ENCODE data around the gene WFDC1. TPM values are rescaled to one million over a fixed set of nuclear protein-coding genes. Genes with fewer than 3 reads are reported as not detected.
"Not testable (repeated sequence)": the region's sequence is repeated elsewhere in the genome, so short reads cannot be mapped to it uniquely, and the experiment has no call there.

Gene WFDC1
- total RNA-seq, 1 donor from 2014 or later, result 2.0 TPM

DNA sequence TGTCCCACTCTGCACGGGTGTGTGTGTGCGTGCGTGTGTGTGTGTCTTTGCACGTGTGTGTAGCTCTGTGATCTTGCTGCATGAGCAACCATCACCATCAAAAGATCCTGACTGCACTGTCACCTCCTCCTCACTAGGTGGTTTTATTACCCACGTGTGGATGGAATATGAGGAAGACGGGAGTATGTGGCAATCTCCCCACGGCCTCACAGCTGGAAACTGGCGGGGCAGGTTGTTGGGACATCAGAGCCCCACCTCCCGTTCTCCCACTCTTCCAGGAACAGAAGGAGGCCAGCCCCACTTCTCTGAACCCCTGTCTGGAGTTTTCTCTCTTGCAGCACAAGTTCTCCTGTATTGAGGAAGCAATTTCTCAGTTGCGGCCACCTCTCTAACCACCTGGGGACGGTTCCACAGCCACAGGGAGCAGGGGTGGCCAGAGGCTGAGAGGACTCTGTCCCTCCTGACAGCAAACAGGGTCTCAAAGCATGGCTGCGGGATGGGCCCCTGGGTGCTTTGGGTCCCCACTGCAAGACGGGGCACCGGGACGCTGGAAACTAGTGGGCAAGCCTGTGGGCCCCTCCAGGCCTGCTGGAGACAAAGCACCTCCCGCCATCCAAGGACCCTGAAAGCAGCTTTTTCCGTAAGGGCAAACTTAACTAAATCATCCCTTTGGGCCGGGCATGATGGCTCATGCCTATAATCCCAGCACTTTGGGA lies 45.8 kb downstream of the WFDC1 start:
- DNase-seq, result no peak
- no peak for ATAC-seq
- intact Hi-C loops (cut with micrococcal nuclease), result no loop called here

DNA sequence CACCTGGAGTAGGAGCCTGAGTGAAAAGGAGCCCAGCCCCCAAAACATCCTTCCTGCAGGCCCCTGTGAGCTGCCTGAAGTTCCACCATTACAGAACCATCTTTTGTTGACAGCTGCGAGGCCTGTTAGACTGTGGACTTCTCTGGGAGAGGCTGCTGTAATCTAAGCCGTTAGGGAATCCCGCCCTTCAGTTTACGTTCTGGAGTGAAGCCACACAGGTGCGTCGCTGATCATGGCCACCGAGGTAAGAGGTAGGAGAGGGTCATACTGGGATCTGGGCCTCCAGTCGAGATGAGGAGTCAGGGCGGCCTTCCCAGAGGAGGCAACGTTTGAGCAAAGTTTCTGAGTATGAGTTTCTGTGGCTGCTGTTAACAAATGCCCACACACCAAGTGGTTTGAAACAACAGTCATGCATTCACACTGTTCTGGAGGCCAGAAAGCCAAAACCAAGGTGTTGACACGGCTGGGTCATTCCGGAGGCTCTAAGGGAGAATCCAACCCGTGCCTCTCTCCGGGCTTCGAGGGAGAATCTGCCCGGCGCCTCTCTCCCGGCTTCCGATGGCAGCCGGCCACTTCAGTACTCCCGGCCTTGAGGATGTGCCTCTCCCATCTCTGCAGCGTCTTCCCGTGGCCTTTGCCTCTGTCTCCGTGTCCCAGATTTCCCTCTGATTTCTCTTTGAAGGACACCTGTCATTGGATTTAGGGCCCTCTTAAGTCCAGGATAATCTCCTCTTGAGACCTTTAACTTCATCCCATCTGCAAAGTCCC lies 47.0 kb downstream of the WFDC1 start:
- intact Hi-C loops (cut with micrococcal nuclease), result no loop called here
- ATAC-seq, result no peak
- no peak for DNase-seq

DNA sequence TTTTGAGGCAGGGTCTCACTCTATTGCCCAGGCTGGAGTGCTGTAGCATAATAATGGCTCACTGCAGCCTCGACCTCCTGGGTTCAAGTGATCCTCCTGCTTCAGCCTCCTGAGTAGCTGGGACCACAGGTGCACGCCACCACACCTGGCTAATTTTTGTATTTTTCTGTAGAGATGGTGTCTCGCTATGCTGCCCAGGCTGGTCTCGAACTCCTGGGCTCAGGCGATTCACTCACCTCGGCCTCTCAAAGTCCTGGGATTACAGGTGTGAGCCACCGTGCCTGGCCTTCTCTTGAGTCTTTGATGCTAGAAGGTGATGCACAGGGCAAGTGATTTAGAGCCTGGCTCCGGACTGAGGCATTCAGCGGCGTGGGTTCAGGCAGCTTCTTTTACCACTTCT lies 49.1 kb downstream of the WFDC1 start:
- DNase-seq; intact Hi-C loops (cut with micrococcal nuclease); ATAC-seq: not testable (repeated sequence)

DNA sequence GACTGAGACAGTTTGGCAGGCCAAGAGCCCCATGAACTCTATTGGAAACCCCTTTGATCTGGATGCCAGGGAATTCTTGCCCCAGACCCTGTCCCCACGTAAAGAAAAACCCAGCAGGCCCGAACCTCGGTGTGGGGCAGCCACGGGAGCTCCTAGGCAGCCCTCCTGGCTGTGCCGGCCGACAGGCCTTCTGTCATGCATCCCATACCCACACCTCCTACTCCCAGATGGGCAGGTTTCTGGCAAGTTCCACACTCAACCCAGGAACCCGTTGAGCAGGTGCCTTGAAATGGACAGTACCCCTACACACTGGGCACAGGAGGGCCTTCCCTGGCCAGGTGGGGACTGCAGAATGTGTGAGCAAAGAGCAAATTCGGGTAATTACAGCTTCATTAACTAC lies 50.1 kb downstream of the WFDC1 start:
- intact Hi-C loops (cut with micrococcal nuclease), result no loop called here
- ATAC-seq, result no peak
- DNase-seq, result no peak

DNA sequence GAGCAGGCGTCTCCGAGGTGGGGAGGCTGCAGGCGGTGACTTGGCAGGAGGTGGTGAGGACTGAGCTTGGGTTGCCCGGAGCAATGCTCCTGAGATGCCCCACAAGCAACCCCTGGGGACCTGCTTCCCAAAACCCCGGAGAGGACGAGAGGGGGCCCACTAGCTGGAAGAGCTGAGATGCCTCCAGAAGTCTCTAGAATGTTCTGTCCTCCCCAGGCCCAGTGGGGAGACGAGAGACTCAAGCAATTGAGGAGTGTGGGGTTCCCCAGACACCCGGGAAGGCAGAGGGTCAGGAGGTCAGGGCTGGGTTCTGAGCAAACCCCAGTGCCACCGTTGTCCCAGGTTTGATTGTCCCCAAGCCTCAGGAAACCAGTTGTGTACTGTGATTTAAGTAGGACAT lies 52.5 kb downstream of the WFDC1 start:
- ATAC-seq, result no peak
- DNase-seq, result no peak
- intact Hi-C loops (cut with micrococcal nuclease), result no loop called here

DNA sequence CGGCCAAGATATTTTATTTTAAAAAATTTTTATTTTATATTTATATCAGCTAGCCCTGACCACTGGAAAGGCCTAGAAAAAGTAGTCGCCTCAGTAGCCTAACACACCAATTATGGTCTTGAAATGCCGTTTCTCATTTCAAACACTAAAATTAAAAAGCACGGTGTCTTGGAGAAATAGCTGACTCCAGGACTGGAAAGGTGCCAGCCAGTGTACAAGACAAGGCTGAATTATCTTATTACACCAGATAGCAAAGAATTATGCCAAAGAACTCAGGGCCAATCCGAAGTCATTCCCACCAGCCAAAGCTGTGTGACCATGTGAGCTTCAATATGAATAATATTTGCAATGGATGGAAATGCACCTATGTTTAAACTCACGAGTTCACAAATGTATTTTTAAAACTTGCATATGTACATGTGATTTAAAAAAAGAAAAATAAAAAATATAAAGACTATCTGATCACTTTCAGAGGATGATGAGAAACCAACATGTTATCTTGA lies 53.8 kb downstream of the WFDC1 start:
- intact Hi-C loops (cut with micrococcal nuclease), result no loop called here
- no peak for ATAC-seq
- DNase-seq, result no peak

DNA sequence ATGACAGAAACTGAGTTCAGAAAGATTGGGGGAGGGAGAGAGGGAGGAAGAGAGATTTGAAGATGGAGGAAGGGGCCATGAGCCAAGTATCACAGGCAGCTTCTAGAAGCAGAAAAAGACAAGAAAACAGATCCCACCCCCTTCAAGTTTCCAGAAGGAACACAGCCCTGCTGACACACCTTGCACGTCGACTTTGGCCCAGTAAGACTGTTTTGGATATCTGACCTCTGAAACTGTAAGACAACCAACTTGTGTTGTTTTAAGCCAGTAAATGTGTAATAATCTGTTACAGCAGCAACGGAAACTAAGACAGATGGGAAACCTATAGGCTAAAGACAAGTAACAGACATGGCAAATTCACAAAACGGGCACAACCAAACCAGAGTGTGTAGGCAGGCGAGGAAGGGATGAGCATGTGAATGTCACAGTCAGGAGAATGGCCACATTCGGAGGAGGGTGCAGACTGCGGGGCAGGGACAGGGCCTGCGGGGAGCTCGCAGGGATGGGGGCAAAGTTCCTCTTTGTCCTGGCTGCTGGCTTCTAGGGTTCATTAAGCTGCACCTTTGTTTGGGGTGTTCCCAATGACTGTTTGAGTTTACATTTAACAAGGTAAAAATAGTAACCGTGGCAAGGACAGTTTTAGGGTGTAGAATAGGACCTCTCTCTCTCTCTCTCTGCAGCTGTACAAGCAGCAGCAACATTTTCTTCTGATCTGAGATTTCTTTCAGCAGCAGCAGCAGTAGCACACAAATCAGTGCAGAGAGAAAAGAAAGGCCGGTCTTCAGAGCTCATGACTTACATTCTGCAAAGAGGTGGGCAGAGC lies 55.4 kb downstream of the WFDC1 start:
- no peak for ATAC-seq
- intact Hi-C loops (cut with micrococcal nuclease), result no loop called here

DNA sequence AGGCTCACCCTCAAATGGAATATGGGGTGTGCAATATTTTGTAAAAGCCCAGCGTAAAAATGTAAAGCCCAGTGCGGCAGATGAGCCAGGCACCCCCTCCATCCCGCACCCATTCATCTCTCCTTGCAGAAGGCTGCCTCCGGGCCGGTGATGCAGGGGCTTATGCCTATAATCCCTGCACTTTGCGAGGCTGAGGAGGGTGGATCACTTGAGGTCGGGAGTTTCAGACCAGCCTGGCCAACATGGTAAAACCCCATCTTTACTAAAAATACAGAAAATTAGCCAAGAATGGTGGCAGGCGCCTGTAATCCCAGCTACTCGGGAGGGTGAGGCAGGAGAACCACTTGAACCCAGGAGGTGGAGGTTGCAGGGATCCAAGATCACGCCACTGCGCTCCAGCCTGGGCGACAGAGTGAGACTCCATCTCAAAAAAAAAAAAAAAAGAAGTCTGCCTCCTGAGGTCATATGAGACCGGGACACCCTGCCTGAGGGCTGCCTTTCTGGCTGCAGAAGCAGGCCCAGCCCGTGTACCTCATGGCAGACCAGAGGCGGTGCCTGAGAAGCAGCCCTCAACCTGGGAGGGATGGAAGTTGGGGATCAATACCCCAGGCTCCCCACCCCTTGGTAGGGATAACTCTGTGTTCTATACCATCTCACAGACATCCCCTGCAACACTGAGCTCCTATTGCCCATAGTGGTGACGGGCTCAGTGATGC lies 56.2 kb downstream of the WFDC1 start:
- DNase-seq (no peak), ATAC-seq (no peak)

More for the DNA sequence above, 55.4 kb downstream of the WFDC1 start:
- no peak for DNase-seq

DNA sequence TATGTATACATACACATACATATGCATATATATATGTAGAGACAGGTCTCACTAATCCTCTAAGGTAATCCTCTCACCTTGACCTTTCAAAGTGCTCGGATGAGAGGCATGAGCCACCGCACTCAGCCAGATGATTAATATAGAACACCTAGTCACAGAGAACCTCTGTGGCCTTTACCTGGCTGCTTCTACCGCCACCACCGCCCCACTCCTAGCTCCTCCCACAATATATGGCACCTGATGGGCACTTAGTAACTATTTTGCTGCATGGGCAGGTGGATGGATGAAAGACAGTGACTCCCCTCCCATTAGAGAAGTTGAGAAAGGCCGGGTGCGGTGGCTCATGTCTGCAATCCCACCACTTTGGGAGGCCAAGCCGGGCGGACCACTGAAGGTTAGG lies 57.0 kb downstream of the WFDC1 start:
- ATAC-seq (no peak), DNase-seq (no peak)
- intact Hi-C loops (cut with micrococcal nuclease), result no loop called here

More for the DNA sequence above, 56.2 kb downstream of the WFDC1 start:
- intact Hi-C loops (cut with micrococcal nuclease), result no loop called here

DNA sequence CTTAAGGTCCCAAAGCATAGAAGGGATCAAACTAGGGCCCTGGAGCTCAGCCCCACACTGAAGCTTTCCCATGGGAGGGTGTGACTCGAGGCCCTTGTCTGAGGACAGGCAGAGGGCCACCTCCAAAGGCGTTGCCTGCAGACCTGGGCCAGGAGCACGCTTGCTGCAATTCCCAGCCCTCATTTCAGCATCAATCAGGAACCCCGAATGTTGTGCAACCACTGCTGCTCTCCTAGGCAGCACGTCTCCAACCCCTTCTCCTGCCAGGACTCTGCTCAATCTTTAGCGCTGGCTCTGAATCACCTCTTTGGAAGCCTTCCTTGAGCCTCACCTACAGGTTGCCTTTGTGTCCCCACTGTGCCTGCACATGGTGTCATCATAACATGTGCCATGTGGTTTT lies 59.6 kb downstream of the WFDC1 start:
- intact Hi-C loops (cut with micrococcal nuclease), result no loop called here
- ATAC-seq, result no peak
- no peak for DNase-seq

DNA sequence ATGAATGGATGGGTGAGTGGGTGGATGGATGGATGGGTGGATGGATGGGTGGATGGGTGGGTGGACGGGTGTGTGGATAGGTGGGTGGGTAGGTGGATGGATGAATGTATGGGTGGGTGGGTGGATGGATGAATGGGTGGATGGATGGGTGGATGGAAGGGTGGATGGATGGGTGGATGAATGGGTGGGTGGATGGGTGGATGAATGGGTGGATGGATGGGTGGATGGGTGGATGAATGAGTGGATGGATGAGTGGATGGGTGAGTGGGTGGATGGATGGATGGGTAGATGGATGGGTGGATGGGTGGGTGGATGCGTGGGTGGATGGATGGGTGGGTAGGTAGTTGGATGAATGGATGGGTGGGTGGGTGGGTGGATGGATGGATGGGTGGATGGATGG lies 60.5 kb downstream of the WFDC1 start:
- no peak for ATAC-seq
- intact Hi-C loops (cut with micrococcal nuclease), result no loop called here
- DNase-seq, result no peak

DNA sequence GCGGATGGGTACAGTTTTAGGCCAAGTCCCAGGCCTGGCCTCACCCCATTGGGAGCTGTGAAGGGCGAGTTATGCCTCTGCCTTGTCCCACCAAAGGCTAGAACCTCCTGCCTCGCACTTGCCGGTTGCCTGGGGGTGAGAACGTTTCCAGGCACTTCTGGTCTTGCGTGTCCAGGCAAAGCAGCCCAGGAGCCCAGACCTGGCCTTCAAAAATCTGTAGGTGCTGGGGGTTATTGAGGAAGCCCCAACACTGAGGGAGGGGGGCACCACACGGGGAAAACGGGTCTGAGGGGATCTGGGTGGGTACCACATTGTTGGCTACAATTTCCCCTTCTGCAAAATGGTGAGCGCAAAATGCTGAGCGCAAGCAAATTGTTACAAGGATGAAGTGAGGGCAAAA lies 61.5 kb downstream of the WFDC1 start:
- intact Hi-C loops (cut with micrococcal nuclease), result no loop called here
- ATAC-seq, result no peak
- DNase-seq, result no peak

DNA sequence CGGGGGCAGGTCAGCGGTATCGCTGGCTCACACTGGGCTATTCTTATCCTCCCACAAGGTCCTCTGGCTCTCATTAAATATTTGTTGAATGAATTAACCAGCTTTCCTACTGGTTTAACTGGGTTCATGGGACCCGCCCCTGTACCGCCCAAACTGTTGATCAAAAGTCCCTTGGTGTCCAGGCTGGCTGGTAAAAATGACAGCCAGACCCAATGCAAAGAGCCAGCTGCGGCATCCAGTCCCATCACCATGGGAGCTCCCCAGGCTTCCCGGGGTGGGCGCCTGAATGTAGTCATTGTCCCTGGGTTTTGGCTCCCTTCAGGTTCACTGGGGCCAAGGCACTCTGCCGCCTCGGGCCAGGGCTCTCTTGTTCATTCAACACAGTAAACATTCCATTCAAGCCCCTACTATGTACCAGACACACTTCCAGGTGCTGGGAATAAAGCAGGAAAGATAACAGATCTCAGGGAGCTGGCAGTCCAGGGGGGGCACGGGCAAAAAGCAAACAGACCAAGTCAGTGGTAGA lies 62.0 kb downstream of the WFDC1 start:
- no peak for ATAC-seq
- DNase-seq, result no peak
- intact Hi-C loops (cut with micrococcal nuclease), result no loop called here

DNA sequence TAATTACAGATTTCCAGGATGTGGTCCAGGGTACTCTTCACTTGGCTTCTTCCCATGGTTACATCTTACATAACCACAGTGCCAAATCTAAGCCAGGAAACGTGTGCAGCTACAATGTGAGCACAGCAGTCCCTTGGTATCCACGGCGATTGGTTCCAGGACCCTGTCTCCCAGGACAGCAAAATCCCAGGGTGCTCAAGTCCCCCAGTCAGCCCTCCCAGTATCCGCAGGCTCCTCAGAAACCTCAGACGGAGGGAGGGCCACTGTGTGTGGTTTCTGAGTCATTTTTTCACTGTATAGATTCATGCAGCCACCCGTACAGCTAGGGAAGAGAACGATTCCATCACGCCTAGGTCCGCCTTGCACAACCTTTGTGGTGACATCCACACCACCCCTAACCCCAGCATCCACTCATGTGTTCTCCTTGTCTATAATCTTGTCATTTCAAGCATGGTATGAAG lies 62.5 kb downstream of the WFDC1 start:
- ATAC-seq, result no peak
- DNase-seq, result no peak
- intact Hi-C loops (cut with micrococcal nuclease), result no loop called here

DNA sequence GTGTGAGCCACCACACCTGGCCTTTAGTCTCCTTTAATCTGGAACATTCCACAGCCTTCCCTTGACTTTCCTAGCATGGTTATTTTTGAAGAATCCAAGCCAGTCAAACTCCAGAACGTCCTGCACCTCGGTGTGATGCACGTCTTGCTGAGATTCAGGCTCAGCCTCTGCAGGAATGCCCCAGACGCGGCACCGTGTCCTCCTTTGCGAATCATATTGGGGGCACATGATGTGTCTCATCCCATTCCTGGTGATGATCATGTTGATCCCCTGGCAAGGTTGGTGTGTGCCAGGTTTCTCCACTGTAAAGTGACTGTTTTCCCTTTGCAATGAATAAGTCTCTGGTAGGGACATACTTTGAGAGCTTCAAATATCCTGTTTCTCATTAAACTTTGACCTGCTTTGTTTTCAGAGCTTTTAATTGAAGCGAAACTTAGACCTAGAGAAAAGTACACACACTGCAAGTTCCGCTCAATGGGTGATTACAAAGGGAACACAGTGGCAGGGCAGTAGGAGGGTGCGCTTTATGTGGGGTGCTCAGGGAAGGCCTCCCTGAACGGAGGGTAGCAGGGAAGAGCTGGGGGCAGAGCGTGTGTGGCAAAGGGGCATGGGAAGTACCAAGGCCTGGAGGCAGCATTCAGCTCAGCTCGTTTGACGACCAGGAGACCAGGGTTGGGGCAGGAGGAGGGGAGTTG lies 64.1 kb downstream of the WFDC1 start:
- DNase-seq (no peak), ATAC-seq (no peak)
- intact Hi-C loops (cut with micrococcal nuclease), result no loop called here

DNA sequence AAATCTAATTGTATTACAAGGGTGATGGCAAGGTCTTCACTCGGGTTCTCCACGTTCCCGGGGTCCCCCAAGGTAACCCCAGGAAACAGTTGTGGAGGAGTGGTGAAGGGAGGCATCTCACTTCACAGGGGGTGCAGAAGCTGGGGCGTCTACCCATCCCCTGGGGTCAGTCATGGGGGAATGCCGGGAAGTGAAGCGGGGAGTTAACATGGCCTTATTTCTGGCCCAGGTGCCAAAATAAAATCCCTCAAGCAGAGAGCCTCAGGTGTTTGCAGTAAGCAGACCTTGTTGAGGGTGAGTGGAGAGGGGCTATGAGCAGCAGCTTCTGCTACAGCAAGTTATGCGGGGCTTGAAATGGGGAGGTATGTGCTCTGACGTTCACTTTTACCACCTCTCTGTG lies 64.6 kb downstream of the WFDC1 start:
- intact Hi-C loops (cut with micrococcal nuclease), result no loop called here
- no peak for DNase-seq

DNA sequence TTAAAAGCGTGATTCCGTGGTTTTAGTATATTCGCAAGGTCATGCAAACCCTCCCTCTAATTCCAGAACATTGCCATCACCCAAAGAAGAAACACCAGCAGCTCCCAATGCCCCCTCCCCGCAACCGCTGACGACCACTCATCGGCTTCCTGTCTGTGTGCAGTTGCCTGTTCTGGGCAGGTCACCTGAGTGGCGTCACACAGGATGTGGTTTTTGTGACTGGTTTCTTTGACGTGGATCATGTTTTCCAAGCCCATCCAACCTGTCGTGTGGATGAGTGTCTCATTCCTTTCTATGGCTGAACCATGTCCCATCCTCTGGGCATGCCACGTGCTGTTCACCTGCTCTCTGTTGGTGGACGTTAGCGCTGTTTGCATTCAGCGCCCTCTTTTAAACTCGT lies 65.5 kb downstream of the WFDC1 start:
- ATAC-seq (no peak), DNase-seq (no peak)
- intact Hi-C loops (cut with micrococcal nuclease), result no loop called here

More for the DNA sequence above, 64.6 kb downstream of the WFDC1 start:
- no peak for ATAC-seq

DNA sequence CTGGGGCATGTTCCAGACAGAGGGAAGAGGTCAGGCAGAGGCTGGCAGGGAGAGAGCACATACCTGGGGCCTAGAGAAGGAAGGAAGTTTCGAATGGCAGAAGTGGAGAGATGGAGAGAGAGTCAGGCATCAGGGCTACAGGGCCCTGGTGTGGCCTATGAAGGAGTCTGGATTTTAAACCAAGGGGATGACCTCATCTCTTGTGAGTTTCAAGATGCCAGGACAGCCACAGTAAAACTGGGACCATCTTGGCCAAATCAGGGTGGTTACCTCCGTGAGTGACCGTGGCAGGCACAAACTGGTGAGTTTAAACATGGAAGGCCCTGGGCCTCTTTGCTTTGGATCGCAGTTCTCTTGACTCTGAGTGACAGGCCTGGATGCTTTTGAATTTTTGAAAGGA lies 66.1 kb downstream of the WFDC1 start:
- intact Hi-C loops (cut with micrococcal nuclease), result no loop called here
- DNase-seq, result no peak
- ATAC-seq, result no peak
